ENCODE data around the gene VPS33A.
A peak's percentile ranks its signal among the peaks of the same experiment; 100 is the strongest.

Gene VPS33A

GRCh38 chr12:122250047-122250446, 16.2 kb downstream of the VPS33A start:
- DNase-seq: no peak

DNA sequence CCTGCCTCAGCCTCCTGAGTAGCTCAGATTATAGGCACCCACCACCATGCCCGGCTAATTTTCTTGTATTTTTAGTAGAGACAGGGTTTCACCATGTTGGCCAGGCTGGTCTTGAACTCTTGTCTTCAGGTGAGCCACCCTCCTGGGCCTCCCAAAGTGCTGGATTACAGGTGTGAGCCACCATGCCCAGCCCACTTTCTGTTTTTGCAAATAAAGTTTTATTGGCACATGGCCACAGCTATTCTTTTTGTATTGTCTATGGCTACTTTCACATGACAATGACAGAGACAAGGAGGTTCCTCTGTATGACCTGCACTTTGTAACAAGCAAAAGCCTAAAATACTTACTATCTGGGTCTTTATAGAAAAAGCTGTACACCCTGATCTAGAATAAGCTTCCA, 20.7 kb downstream of the VPS33A start:
- DNase-seq: no peak

- DNase-seq: peak in 1 of 2 donors; percentile 17
Observed at GRCh38 chr12:122244565-122245371, 21.5 kb downstream of the VPS33A start.

DNA sequence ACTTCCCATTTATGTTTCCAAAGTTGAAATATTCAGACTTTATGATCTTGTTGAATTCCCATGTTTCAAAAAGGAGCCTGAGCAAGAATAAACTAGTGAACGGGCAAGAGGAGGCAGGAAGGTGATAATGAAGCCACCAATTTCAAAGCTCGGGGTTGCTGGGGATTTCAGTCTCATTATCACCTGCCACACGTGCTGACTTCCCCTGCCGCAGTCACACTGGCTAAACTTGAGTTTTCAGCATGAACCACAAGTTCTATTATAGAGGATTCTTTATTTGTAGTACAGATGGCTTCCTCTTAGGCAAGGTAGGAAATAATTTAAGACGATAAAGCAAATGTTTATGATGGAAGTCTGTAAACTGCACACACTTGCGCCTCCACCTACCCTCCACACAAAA, 22.3 kb downstream of the VPS33A start:
- DNase-seq: no peak

DNA sequence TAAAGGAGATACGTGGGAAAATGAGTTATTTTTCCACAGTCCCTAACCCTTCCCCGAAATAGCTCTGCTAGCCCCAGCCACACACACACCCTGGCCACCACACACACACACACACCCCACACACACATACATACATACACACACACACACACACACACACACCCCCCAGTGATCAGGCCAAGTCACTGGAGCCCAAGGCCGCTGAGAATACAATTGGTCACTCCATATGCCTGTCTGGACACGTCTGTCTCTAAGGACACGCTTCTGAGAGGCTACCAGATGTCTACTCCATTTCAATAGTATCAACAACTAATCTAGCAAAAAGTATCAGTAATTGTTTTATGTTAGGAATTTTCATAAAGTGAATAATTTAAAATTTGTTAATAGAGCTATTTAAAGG, 27.4 kb downstream of the VPS33A start:
- no peak for DNase-seq

DNA sequence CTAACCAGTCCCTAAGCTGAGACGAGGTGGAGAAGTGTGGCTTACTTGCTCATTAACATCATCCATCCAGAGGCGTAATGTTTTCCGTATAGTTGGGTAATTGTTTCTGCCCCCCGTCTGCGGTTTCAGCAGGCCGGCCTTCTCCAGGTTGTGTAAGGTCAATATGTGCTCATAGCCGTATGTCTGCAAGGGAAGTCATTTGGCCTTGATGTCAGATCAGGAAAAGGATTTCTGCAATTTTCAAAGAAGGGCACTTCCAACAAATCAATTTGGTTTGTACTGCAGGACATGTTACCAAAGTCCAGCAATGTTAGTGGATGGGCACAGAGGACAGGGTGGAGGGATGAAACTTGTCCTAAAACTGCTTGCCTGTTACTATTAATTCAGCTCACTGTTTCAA, 30.6 kb downstream of the VPS33A start:
- no peak for DNase-seq

- no peak for DNase-seq
Observed at GRCh38 chr12:122232691-122233090, 33.6 kb downstream of the VPS33A start.

DNA sequence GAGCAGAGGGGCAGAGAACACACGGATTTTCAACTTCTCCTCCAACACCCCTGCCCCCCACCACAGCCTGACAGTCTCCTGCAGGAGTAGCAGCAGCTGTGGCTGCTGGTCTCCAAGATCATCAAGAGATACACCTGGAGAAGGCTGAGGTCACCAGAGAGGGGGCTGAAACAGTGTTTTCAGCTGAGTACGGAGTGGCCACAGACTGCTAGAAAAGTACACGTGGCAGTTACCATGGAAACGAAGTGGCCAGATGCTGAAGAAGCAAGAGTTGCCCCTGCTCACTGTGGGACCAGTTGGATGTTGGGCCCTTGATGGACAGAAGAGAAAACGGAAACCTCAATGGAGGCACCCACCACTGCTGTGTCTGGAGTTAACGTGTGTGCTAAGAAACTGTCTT, 35.5 kb downstream of the VPS33A start:
- DNase-seq: no peak

GRCh38 chr12:122228092-122228491, 38.2 kb downstream of the VPS33A start:
- no peak for DNase-seq

DNA sequence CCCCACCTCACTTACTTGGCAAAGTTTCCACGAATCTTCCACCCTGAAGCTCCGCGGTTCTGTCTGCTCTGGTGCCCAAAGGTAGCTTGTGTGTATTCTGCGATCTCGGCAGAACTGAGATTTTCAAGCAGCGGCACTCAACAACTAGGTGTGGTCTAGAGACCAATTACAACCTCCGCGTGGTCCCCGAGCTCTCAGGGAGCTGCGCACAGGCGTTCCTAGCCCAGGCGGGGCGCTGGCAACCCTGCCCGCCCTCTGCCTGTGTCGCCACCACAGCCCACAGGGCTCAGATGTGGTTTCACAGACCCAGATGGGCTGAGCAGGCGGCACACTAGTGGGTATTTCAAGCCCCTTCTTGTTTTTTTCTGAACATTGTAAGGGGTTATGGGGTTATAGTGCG, 39.0 kb downstream of the VPS33A start:
- DNase-seq: no peak

DNA sequence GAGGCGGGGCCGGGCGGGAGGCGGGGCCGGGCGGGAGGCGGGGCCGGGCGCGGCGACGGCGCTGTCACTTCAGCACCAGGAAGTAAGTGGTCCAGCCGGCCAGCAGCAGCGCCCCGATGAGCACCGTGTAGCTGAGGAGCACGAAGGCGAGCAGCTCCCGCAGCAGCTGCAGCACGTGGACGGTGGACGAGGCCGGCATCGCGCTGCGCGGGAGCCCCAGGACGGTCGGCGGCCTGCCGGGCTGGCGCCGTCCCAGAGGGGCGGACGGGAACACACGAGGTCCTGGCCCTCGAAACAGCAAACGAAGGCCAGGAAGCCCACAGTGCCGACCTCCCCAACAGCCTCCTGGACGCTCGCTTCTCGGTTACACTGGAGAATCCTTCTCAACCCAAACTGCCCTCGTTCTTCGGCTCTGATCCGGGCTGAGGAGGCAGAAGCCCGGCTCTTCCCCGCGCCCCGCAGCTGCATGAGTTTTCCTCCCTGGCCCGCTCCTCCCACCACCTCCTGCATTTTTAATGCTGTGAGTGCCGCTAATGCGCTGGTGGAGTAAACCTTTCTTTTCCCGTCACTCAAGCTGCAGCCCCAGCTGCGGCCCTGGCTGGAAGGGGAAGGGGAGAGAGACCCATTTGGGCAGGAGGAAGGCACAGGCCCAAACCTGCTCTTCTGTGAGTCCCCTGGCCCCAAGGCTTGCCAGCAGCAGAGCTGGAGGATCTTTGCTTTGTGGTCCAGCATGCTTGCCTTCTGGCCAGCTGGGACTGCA, 39.7 kb downstream of the VPS33A start:
- DNase-seq: no peak

DNA sequence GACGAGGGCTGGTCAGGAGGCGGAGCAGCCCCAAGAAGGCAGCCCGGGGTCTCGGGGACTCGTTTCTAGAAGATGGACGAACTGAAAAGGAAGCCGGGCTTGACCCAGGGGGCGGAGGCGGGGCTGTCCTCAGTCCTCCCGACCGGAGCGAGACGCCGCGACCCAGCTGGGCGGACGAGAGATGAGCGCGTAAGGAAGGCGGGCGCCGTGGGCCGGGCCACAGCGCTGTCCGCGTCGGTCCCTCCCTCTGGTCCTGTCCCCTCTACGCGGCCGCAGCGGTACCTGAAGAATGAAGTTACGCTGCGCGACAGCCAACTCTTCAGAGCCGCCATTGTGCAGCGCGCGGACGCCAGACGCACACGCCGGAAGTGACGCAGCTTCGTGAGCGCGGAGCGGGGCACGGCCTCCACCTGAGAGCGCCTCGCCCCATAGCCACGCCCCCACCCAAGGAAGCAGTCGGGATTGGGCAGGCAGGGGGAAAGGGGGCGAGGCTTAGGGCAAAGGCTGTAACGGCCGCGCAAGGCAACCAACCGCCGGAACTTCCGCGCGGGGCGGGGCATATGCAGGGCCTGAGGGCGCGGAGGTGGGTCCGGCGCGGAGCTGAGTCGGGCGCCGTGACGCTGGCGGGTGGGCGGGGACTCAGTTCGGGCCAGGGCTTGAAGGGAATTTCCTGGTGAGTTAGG, 40.5 kb downstream of the VPS33A start, which contains the start of gene DIABLO:
TSS of gene DIABLO (minus strand) at position 370 of the 683 bp plus-strand sequence. CDS start at position 332, 38 bp downstream.
- peak; percentile 100 for DNase-seq

GRCh38 chr12:122216445-122216844, 49.8 kb downstream of the VPS33A start:
- no peak for DNase-seq

- no peak for DNase-seq
Observed at GRCh38 chr12:122215771-122216170, 50.5 kb downstream of the VPS33A start.

DNA sequence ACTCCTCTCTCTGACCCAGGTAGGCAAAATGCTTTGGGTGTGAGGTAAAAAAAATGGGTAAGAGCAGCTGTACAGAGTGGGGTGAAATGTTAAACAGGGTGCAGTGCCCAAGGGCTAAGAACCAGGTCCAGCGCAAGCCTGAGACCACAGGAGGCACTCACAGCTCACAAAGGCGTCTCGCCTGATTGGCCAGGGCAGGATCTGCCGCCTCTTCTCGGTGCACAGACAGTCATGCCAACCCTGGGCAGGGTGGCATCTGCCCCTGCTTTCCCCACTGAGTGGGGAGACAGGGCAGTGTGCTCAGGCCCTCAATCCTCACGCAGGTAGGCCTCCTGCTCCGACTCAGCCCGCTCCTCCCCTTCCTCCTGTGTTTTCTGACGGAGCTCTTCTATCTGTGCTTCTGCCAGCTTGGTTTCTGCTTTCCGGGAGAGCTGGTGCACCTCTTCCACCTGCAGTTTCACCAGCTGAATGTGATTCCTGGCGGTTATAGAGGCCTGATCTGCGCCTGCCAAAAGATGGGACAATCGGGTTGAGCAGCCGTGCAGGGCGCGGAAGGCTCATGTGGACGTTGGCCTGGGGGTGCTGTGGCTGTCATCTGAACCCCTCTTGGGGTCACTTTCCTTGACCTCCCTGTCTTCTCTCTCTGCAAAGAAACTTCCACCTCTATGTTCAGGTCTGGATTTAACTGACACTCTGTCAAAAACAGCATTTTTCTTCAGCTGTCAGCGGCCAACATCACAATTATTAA, 58.0 kb downstream of the VPS33A start:
- no peak for DNase-seq

DNA sequence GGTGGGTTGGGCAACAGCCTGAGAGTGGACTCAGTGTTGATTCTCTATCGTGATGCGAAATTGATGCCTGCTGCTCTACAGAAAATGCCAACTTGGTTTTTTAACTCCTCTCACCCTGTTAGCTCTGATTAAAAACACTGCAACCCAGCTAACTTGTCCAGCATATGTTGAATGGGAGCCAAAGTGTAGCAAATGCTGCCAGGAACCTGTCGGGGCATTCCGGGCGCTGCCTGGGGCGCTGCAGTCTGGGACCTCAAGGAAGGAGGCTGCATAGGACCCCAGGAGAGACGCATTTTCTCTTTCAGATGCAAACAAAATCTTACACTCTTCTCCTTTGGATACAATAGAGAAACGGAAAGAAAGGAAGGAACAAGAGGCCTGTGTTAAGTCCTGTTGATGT, 58.9 kb downstream of the VPS33A start:
- DNase-seq: no peak

- no peak for DNase-seq
Observed at GRCh38 chr12:122206976-122207375, 59.3 kb downstream of the VPS33A start.

GRCh38 chr12:122206111-122206881, 60.0 kb downstream of the VPS33A start:
- no peak for DNase-seq

DNA sequence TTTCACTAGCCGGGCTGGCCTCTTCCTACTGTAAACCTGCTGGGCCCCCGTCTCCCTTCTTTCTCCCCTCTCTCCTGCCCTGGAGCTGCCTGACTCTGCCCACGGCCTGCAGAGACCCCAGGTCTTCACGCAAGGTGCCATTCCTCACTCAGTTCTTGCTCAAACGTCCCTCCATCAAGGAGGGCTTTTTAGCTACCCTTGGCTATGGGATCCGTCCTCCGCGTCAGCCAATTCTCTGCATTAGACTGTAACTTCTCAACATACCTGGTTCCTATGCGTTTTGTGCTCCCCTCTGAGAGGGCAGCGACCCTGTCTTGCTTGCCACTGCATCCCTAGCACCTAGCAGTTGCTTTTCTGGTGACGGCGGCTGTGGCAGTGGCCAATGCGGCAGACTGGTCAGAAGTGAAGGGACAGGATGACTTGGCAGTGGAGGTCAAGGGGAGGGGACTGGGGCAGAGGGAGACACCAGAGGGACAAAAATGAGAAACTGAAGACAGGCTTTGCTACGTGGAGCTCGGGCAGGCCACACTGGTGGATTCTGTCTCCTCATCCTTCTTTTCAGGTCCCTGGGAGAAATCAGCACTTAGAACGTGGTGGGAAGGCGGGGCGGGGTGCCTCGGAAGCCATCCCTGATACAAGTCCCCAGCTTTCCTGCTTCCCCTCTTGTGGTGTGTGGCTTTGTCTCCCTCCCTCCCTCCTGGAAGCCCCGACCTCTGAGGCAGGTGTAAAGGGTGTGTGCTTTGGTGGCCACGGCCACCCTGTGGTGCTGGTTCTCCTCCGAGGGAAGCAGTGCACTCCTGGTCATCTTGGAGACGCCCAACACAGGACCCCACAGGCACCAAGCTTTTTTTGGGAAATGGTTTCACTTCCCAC, 61.0 kb downstream of the VPS33A start:
- DNase-seq: no peak

- DNase-seq: peak; percentile 22 to 27
Observed at GRCh38 chr12:122204167-122205052, 61.9 kb downstream of the VPS33A start.

Data from activated CD4-positive, alpha-beta T cell treated with anti-CD3 and anti-CD28 coated beads for 4 hours (primary cell).